T follicular helper cell (primary cell): ENCODE results near the gene RGS3.

Experiments used
- DNase-seq: peaks from one replicate; pipeline ENCODE4 v3.0.0-alpha.2; 2020; ENCODE audit warnings: low read depth

RGS3 gene

GRCh38 chr9:113587471-113588031 is 124.0 kb downstream of the RGS3 start:
- no peak for DNase-seq

GRCh38 chr9:113588242-113588810 is 124.8 kb downstream of the RGS3 start:
- no peak for DNase-seq

DNA sequence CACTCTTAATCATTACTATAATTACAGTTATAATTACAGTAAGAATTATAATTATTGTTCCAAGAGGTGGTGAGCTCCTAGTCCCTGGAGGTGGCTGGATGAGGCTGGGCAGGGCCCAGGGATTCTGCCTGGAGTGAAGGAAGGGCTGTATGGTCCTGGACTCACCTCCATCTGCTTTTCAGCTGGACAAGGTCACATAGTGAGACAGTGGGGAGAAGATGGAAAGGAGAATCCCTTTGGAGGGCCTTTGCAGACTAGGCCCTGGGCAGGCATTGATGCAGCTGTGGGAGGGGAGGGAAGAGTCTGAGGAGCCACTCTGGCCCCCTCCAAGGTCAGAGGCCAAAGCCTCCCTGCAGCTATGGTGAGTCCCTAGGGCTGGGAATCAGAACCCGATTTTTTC is 125.4 kb downstream of the RGS3 start:
- DNase-seq = no peak

- DNase-seq = no peak
Measured at GRCh38 chr9:113589407-113589806, 125.9 kb downstream of the RGS3 start.

DNA sequence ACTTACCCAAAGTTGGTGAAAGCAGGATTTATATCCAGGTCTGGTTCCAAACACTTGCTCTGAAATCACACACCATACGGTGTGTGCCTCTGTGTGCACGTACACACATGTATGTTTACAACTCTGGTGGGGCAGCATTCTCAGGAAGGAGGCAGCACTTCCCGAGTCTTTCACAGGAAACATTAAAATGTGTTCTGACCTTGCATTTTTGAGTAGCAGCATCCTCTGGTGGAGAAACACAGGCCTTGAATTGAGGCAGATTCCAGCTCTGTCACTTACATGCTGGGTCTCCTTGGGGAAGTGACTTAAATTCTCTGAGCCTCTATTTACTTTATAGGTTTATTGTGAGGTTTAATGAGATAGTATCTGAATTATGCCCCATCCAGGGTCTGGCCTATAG is 126.4 kb downstream of the RGS3 start:
- no peak for DNase-seq

- DNase-seq = no peak
Measured at GRCh38 chr9:113590389-113590788, 126.9 kb downstream of the RGS3 start.

DNA sequence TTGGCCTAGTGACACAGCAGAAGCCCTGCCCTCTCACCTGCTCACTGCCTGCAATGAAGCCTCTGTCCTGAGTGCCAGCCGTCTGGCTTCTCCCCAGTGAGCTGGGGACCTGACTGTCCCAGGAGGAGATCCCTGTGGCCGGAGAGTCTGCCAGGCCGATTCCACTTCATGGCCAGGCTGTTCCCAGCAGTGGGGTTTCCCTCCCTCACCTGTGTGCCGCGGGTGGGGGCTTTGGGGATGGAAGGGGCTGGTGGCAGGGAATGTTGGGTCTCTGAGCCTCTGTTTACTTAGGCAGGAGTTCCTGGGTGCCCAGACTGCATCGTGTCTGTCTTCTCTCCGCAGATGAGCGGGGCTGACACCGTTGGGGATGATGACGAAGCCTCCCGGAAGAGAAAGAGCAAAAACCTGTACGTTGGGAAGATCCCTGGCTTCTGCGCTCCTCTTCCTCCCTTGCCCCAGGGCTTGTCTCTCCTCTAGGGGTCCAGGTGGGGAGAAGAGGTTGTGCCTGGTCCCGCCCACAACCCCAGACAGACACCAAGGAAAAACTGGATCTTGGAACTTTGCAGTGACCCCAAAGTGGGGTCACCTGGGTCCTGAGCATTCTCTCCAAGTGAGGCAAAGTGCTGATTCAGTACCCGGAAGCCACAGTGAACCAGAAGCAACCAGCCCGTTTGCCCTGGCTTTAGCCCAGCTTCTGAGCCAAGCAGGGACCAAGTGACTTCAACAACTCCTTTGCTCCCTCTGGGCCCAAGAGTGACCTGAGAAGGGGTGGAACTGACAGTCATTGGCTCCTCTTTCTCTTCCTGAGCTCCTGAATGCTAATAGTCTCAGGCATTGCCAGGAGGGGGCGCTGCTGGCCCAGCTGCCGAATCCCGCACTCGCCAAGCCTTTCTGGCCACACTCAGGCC is 127.7 kb downstream of the RGS3 start:
- DNase-seq = peak; percentile 25

DNA sequence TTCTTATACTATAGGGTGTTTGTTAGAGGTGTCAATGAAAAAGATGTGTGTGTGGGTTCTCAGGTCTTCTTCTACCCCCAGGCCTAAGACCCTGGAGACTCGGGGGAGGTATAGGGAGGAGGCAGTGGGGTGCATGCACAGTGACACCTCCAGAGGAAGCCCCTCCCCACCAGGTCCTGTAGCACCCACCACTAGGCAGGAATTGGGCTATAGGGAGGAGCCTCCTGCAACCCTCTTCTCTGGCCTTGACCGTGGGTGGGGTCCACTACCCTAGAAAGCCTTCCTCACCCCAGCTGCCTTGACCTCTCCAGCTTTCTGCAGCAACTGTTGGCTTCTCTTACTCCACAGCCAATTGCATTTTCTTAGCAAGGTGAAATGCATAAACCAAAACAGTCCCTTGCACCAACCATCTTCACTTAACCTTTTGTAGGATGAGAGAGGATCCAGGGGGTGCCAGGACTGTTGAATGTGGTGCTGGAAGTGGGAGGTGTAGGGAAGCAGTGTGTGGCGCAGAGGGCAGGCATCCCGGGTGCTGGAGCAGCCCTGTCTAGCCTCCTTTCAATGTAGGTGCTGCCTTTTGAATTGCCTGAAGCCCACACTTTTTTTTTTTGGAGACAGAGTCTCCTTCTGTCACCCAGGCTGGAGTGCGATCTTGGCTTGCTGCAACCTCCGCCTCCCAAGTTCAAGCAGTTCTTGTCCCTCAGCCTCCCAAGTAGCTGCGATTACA is 128.5 kb downstream of the RGS3 start:
- DNase-seq = no peak

DNA sequence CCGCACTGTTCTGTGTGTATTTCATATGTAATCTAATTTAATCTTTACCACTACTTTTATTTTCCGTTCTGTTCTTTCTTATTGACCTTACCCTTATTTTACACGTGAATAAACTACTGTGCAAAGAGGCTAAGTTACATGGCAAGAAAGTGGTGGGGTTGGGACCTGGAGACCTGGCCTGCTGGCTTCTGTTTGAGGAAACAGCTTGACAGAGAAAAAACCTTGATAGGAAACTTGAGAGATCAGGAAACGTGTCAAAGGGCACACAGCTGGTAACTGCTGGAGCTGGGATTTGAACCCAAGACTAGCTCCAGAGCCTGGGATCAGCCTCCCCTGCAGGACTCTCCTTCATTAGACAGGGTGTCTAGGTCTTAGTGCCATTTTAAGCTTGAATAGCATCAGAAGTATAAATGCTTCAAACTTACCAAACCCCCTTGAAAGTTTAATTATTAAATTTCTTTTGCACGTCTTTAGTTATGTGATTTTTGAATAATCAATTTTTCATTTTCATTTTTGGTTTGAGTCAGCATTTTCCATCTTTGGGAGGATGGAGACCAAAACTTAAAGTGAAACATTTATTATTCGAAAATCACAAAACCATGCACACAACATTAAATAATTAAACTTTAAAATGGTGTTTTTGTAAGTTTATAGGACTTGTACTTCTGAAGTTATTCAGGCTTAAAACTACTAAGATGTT is 129.5 kb downstream of the RGS3 start:
- no peak for DNase-seq

- DNase-seq = no peak
Measured at GRCh38 chr9:113593682-113594281, 130.3 kb downstream of the RGS3 start.

- no peak for DNase-seq
Measured at GRCh38 chr9:113594484-113595299, 131.2 kb downstream of the RGS3 start.

- no peak for DNase-seq
Measured at GRCh38 chr9:113596616-113597320, 133.2 kb downstream of the RGS3 start.

GRCh38 chr9:113597390-113598241 is 134.1 kb downstream of the RGS3 start:
- no peak for DNase-seq

DNA sequence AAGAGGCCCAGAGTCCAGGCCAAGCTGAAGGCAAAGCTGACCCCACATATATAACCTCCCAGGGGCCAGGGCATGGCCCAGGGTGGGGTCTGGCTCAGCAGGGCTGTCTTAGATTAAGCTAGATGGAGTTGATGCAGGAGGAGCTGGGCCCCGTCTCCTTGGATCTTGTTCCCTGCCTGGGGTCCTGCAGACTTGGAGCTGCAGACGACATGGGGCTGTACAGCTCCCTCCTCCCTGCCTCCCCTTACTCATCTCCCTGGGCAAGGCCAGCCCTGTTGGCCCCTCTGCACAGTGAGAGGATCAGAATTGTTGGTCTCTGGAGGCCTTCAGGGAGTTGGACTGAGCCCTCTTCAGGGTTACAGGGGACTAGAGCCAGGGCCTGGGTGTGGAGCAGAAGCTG is 134.9 kb downstream of the RGS3 start:
- no peak for DNase-seq

DNA sequence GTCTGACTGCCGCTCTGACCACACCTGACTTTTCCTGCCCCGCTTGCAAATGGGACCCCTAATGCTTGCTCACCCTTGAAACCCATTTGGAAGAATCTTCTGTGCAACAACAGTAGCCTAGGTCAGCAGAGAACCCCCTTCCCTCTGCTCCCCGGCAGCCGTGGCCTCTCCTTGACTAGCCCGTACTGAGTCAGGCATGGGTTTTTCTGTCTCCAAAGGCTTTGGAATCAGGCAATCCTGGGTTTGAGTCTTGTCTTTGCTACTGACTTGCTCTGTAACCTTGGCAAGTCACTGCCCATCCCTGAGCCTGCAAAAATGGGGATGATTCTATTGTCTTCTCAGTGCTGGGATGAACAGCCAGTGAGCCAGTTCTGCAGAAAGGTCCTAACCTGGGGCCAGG is 135.4 kb downstream of the RGS3 start:
- no peak for DNase-seq

GRCh38 chr9:113599646-113600022 is 136.1 kb downstream of the RGS3 start:
- no peak for DNase-seq

DNA sequence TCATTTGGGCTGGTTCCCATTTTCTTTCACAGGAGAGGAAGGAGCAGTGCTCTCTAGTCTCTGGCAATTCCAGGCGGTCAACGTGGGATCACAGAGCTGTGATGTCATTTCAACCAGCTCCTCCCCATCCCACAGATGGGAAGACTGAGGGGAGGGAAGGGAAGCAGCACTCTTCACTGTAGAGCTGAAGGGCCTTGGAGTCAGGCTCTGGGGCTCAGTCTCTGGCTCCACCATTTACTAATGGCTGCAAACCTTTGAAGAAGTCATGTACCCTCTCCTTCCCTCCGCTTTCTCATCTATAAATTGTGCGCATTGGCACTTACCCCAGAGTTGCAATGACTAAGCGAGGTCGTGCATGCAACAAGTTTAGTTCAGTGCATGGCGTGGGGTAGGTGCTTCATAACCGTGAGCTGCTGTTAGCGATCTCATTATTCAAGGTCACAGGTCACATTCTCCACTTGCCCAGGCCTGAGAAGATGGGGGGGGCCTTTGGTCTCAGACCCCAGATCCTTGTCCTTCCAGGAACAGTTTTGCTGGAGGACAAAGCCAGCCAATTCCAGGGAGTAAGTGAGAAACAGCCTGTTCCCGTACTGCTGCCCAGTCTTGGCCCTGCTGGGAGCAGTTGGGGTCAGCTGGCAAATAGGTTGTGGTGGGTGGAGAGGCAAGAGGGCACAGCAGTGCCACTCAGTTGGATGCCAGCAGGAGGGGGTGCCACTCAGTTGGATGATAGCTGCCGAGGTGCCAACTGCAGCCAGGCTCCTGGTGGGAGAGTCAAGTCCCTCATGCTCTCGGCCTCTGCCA is 136.7 kb downstream of the RGS3 start:
- DNase-seq = no peak
